Activated T-helper 17 cell treated with anti-CD3 and anti-CD28 coated beads, Interleukin-2, amount 50 U/mL, for 72 hours (primary cell): Measurements from ENCODE around the gene TGM4. TPM values are rescaled to one million over a fixed set of nuclear protein-coding genes. Genes with fewer than 3 reads are reported as not detected.

ENCODE experiments used
- ATAC-seq: fragments of 150-1000 bp; cut with Tn5 transposase; replicated peaks from 2 replicates; pipeline ENCODE4 v1.10.0; 2021; ENCODE audit warnings: mild to moderate bottlenecking, moderate library complexity
- H3K27ac Mint-ChIP-seq: one replicate; pipeline ENCODE4 v1.8.0; 2022; ENCODE audit warnings: mixed read lengths
- H3K27me3 Mint-ChIP-seq: one replicate; pipeline ENCODE4 v1.8.0; 2022; ENCODE audit warnings: mixed read lengths
- H3K36me3 Mint-ChIP-seq: one replicate; pipeline ENCODE4 v1.8.0; 2022; ENCODE audit warnings: low read depth, mild to moderate bottlenecking, mixed read lengths
- H3K4me1 Mint-ChIP-seq: one replicate; pipeline ENCODE4 v1.8.0; 2022; ENCODE audit warnings: mixed read lengths
- H3K4me3 Mint-ChIP-seq: one replicate; pipeline ENCODE4 v1.8.0; 2022; ENCODE audit warnings: mild to moderate bottlenecking, mixed read lengths
- H3K9me3 Mint-ChIP-seq: one replicate; pipeline ENCODE4 v1.8.0; 2022; ENCODE audit warnings: mixed read lengths
- total RNA-seq, 2 donors: library from RNA; stranded (reverse); gene quantifications; one replicate each; pipeline ENCODE4 v1.2.3, GENCODE V29; 2022

The TGM4 gene
- total RNA-seq, 2 donors from 2014 or later: not detected

GRCh38 chr3:44862226-44862637 lies 12.2 kb upstream of the TGM4 start:
- H3K9me3 Mint-ChIP-seq: no peaks in the 10 kb centered on the region
- no peaks in the 10 kb centered on the region for H3K36me3 Mint-ChIP-seq
- H3K4me1 Mint-ChIP-seq: peaks cover 17% of the 10 kb centered on the region
- no peaks in the 10 kb centered on the region for H3K27me3 Mint-ChIP-seq
- peak overlapping the region; percentile 80 for H3K27ac Mint-ChIP-seq
- ATAC-seq: peak; percentile 27
- H3K4me3 Mint-ChIP-seq: peak overlapping the region; percentile 84

DNA sequence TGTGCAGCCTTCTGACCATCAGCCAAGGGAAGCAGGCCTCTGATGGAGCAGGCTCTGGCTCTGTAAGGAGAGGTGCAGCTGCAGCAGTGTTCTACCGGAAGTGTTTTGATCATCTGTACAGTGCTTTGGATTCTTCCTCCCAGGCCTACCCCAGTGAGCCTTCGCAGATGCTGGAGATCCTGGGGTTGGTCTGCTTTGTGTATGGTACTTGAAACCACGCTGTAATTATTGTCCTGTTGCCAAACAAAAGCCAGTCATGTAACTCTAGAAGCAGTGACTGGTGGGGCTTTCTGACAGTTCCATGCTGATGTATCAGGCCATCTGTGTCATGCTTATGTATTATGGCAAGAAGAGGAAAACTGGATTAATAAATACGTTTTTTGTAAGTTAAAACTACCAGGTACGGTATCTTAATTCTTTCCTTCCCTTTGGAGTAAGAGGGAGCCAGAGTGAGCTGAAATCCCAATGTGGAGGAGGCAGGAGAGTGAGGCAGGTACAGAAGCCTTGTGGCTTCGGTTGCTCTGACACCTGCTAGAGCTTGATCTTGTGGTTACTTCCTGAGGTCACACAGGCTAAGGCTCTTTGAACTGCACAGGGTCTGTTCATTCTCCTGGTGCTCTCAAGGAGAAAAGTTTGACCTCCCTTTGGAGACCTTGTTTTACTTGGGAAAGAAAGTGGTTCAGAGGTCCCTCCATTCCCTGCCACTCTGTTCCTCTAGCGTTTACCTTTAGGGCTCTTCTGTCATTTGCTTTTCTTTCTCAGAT lies 9.0 kb upstream of the TGM4 start:
- peak overlapping the region; percentile 76 for H3K27ac Mint-ChIP-seq
- no peak for ATAC-seq
- peak overlapping the region; percentile 35 for H3K4me3 Mint-ChIP-seq
- H3K9me3 Mint-ChIP-seq: peaks cover 3% of the 10 kb centered on the region
- H3K36me3 Mint-ChIP-seq: no peaks in the 10 kb centered on the region
- H3K27me3 Mint-ChIP-seq: no peaks in the 10 kb centered on the region
- peaks cover 17% of the 10 kb centered on the region for H3K4me1 Mint-ChIP-seq

GRCh38 chr3:44867421-44868111 lies 6.8 kb upstream of the TGM4 start:
- peak overlapping the region; percentile 76 for H3K27ac Mint-ChIP-seq
- ATAC-seq: no peak
- H3K4me3 Mint-ChIP-seq: no peak overlapping the region
- no peaks in the 10 kb centered on the region for H3K36me3 Mint-ChIP-seq
- H3K4me1 Mint-ChIP-seq: peaks cover 16% of the 10 kb centered on the region
- H3K9me3 Mint-ChIP-seq: peaks cover 3% of the 10 kb centered on the region
- H3K27me3 Mint-ChIP-seq: no peaks in the 10 kb centered on the region

DNA sequence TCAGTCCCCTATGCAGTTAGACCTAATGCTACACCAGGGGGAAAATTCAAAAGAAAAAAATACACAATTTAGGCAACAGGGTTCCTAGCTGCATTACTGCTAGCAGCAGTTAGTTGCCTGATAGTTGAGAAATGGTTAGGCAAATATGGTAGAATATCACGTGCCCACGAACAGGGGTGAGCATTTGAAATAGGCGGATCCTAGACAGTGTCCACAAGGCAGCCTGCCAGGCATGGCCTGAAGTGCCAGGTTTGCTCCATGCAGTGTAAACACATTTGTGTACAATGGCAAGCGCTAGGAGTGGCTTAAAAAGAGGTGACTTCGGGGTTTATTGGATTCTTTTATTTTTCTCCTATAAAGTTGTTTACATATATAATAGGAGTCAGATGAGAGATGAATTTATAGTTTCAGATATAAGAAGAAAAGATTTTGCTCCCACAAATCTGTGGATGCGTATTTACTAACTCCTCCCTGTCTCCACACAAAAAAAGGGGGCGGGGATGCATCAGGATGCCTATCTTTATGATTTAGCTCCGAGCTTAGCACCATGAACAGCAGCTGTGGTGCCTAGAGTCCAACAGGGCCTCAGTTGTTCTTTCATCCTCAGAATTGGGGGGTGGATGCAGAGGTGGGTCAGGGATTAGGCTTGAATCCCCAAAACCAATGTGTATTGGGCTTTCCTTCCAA lies 3.9 kb upstream of the TGM4 start:
- H3K27me3 Mint-ChIP-seq: no peaks in the 10 kb centered on the region
- peaks cover 3% of the 10 kb centered on the region for H3K9me3 Mint-ChIP-seq
- H3K27ac Mint-ChIP-seq: no peak overlapping the region
- ATAC-seq: no peak
- H3K36me3 Mint-ChIP-seq: no peaks in the 10 kb centered on the region
- peaks cover 10% of the 10 kb centered on the region for H3K4me1 Mint-ChIP-seq
- H3K4me3 Mint-ChIP-seq: no peak overlapping the region

DNA sequence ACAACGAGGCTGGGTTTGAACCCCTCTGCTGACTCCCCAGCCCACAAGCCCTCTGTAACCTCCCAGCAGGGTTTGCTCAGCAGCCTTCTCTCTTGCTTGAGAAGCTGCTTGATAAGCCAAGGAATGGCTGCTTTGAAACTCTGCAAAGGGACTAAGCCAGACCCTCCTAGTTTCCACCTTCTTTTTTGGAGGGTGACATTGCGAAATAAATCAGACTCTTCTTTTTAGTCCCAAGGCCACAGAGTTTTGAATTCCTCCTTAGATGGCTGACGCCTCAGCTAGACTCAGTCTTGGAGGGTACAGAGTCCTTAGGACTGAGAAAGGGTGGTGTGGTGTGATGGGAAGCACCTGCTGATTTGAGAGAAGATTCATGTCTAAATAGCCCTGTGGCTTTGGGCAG lies 1.2 kb downstream of the TGM4 start:
- H3K27me3 Mint-ChIP-seq: peaks cover 6% of the 10 kb centered on the region
- no peaks in the 10 kb centered on the region for H3K36me3 Mint-ChIP-seq
- no peaks in the 10 kb centered on the region for H3K4me1 Mint-ChIP-seq
- H3K27ac Mint-ChIP-seq: no peak overlapping the region
- H3K4me3 Mint-ChIP-seq: no peak overlapping the region
- no peaks in the 10 kb centered on the region for H3K9me3 Mint-ChIP-seq
- ATAC-seq: no peak

GRCh38 chr3:44877333-44877732 lies 2.9 kb downstream of the TGM4 start:
- no peak overlapping the region for H3K27ac Mint-ChIP-seq
- no peak for ATAC-seq
- no peaks in the 10 kb centered on the region for H3K36me3 Mint-ChIP-seq
- H3K27me3 Mint-ChIP-seq: peaks cover 6% of the 10 kb centered on the region
- H3K4me1 Mint-ChIP-seq: no peaks in the 10 kb centered on the region
- no peaks in the 10 kb centered on the region for H3K9me3 Mint-ChIP-seq
- H3K4me3 Mint-ChIP-seq: no peak overlapping the region

DNA sequence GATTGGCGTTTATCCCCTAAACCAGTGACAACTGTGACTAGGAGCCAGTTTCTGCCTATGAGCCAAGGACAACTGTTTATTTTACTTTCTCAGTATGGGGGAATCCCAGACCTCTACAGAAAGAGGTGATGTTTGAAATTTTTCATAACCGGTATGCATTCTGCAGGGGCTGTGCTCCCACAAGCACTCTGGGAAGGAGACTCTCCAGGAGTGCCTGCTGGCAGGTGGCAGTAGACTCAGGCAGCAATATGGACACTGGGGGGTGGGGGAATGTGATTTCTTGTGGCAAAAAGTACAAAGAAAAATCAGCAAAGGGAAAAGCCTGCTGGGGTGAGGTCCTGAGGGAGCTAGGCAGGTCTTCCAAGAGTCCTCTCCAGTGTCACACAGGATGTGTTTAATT lies 5.9 kb downstream of the TGM4 start:
- no peak for ATAC-seq
- no peaks in the 10 kb centered on the region for H3K4me1 Mint-ChIP-seq
- H3K9me3 Mint-ChIP-seq: no peaks in the 10 kb centered on the region
- H3K27ac Mint-ChIP-seq: no peak overlapping the region
- peaks cover 9% of the 10 kb centered on the region for H3K27me3 Mint-ChIP-seq
- H3K4me3 Mint-ChIP-seq: no peak overlapping the region
- H3K36me3 Mint-ChIP-seq: no peaks in the 10 kb centered on the region

- H3K9me3 Mint-ChIP-seq: no peaks in the 10 kb centered on the region
- H3K4me3 Mint-ChIP-seq: no peak overlapping the region
- peaks cover 11% of the 10 kb centered on the region for H3K27me3 Mint-ChIP-seq
- no peaks in the 10 kb centered on the region for H3K36me3 Mint-ChIP-seq
- no peak overlapping the region for H3K27ac Mint-ChIP-seq
- H3K4me1 Mint-ChIP-seq: no peaks in the 10 kb centered on the region
- ATAC-seq: no peak
These were observed 9.0 kb downstream of the TGM4 start for GRCh38 chr3:44883213-44883955.

DNA sequence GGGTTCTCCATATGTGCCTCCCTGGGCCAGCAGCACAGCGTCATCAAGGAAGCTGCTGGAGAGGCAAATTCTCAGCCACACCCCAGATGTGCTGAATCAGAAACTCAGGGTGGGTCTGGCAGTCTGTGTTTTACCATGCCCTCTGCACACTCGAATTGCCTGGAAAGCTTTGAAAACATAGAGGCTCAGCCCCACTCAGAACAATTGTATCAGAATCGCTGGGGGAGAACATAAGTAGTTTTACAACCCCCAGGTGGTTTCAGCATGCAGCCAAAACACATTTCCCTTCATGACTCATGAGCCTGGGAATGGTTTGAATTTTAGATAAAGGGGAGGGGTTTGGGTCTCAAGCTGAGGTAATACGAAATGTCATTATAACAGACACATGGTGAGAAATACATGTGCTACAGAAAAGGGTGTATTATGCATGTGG lies 9.6 kb downstream of the TGM4 start:
- Mint-ChIP-seq H3K36me3 (no peaks in the 10 kb centered on the region), H3K4me3 (no peak overlapping the region), H3K27ac (no peak overlapping the region), H3K9me3 (no peaks in the 10 kb centered on the region), H3K27me3 (peaks cover 8% of the 10 kb centered on the region), H3K4me1 (no peaks in the 10 kb centered on the region)
- no peak for ATAC-seq

- no peak for ATAC-seq
- Mint-ChIP-seq H3K4me1 (no peaks in the 10 kb centered on the region), H3K4me3 (no peak overlapping the region), H3K36me3 (no peaks in the 10 kb centered on the region), H3K27me3 (peaks cover 8% of the 10 kb centered on the region), H3K27ac (no peak overlapping the region), H3K9me3 (no peaks in the 10 kb centered on the region)
These were observed 11.2 kb downstream of the TGM4 start for GRCh38 chr3:44885618-44886017.

DNA sequence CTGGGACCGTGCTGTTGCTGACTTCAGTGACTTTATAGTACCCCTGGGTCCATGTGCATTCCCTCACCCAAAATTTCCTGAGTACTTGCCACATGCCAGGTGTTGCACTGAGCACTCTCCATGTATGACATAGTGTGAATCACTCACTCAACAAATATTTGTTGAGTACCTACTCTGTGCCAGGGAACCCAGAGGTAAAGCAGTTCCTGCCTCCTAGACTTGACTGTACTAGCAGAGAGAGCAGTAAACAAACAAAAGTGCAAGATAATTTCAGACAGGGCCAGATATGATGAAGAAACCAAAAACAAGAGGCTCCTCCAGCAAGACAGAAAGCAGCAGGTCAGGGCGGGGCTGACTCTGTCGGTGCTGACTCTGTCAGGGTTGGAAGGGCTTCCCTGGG lies 12.2 kb downstream of the TGM4 start:
- H3K27ac Mint-ChIP-seq: no peak overlapping the region
- peaks cover 8% of the 10 kb centered on the region for H3K27me3 Mint-ChIP-seq
- no peak overlapping the region for H3K4me3 Mint-ChIP-seq
- no peak for ATAC-seq
- H3K9me3 Mint-ChIP-seq: no peaks in the 10 kb centered on the region
- no peaks in the 10 kb centered on the region for H3K36me3 Mint-ChIP-seq
- H3K4me1 Mint-ChIP-seq: no peaks in the 10 kb centered on the region

- Mint-ChIP-seq H3K4me1 (no peaks in the 10 kb centered on the region), H3K4me3 (no peak overlapping the region), H3K36me3 (no peaks in the 10 kb centered on the region), H3K27me3 (peaks cover 8% of the 10 kb centered on the region), H3K27ac (no peak overlapping the region), H3K9me3 (no peaks in the 10 kb centered on the region)
- no peak for ATAC-seq
These were observed 12.7 kb downstream of the TGM4 start for GRCh38 chr3:44887101-44887500.

- H3K9me3 Mint-ChIP-seq: no peaks in the 10 kb centered on the region
- no peaks in the 10 kb centered on the region for H3K4me1 Mint-ChIP-seq
- no peak for ATAC-seq
- no peak overlapping the region for H3K27ac Mint-ChIP-seq
- H3K27me3 Mint-ChIP-seq: peaks cover 4% of the 10 kb centered on the region
- no peak overlapping the region for H3K4me3 Mint-ChIP-seq
- H3K36me3 Mint-ChIP-seq: no peaks in the 10 kb centered on the region
These were observed 15.8 kb downstream of the TGM4 start for GRCh38 chr3:44890258-44890657.

DNA sequence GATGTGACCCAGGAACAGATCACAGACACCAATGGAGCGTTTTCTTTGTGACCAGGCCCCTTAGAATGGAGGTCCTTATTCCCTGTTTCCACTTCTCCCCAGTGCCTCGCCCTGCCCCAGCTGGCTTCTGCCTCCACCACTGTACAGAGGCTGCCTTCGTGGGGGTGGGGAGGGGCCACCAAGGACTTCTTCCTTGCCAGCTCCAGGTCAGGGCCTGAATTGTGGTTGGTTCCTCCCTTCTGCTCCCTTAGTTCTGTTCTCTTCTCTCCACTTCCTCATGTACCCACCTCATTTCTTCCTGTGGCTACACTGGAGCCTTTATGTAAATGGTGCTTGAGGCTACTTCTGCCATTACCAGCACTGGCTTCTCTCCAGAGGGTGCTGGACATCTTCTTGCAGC lies 16.4 kb downstream of the TGM4 start:
- no peaks in the 10 kb centered on the region for H3K36me3 Mint-ChIP-seq
- no peaks in the 10 kb centered on the region for H3K9me3 Mint-ChIP-seq
- no peak overlapping the region for H3K27ac Mint-ChIP-seq
- peaks cover under 1% of the 10 kb centered on the region for H3K27me3 Mint-ChIP-seq
- no peak for ATAC-seq
- no peaks in the 10 kb centered on the region for H3K4me1 Mint-ChIP-seq
- no peak overlapping the region for H3K4me3 Mint-ChIP-seq
